HG03457 (cell line): Measurements from ENCODE around the gene A4GALT.
"Not testable (repeated sequence)": the region's sequence is repeated elsewhere in the genome, so short reads cannot be mapped to it uniquely, and the experiment has no call there.

Source experiments
- ATAC-seq: cut with Tn5 transposase; IDR thresholded peaks from one replicate; pipeline ENCODE4 v1.9.1; 2021; ENCODE audit warnings: moderate number of reproducible peaks; ENCODE audit not compliant: unreplicated experiment

Gene A4GALT

GRCh38 chr22:42684462-42685195, 36.0 kb downstream of the A4GALT start:
- no peak for ATAC-seq

- no peak for ATAC-seq
Measured at GRCh38 chr22:42683578-42684283, 36.9 kb downstream of the A4GALT start.

DNA sequence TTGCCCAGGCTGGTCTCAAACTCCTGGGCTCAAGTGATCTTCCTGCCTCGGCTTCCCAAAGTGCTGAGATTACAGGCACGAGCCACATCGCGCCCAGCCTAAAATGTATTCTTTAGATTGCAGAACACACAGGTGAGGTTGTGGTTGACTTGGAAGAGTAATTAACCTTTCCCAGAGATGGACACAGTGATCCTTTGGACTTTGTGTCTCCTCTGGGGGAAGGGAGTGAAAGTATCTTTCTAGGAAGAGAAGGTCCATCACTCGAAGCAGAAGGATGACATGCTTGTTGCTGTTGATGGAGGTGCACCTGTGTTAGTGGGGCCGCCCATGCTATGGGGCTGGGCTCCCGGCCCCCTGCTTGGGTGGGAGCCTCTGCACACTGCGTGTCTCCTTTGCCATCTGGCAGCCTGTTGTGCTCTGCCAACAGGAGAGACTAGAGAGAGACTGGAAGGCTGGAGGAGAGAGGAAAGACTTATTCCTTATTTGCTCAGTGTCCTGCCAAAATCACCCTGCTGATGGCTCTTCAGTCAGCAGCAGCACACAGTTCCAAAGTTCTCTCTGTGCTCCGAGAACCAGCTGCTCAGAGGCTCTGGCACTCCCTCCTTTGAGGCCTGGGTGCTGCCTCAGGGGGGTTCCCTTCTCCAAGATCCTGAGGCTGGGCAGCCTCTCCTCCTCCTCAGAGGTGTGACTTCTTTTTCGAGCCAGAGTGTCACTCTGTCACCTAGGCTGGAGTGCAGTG, 38.4 kb downstream of the A4GALT start:
- no peak for ATAC-seq

GRCh38 chr22:42680648-42681047, 40.0 kb downstream of the A4GALT start:
- ATAC-seq = no peak

DNA sequence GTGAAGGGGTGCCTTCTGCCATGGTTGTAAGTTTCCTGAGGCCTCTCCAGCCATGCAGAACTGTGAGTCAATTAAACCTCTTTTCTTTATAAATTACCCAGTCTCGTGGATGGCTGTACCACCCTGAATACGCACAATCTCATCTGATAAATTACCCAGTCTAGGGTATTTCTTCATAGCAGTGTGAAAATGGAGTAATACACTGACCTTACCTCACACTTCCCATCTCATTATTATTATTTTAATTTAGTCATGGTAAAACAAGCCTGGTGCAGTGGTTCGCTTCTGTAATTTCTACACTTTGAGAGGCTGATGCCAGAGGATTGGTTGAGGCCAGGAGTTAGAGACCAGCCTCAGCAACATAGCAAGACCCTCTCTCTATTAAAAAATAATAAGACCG, 41.0 kb downstream of the A4GALT start:
- no peak for ATAC-seq

GRCh38 chr22:42678894-42679293, 41.8 kb downstream of the A4GALT start:
- ATAC-seq = no peak

GRCh38 chr22:42677936-42678335, 42.7 kb downstream of the A4GALT start:
- ATAC-seq = not testable (repeated sequence)

- ATAC-seq = no peak
Measured at GRCh38 chr22:42676059-42676607, 44.5 kb downstream of the A4GALT start.

GRCh38 chr22:42673898-42674401, 46.7 kb downstream of the A4GALT start:
- ATAC-seq = no peak

- ATAC-seq = not testable (repeated sequence)
Measured at GRCh38 chr22:42673071-42673470, 47.6 kb downstream of the A4GALT start.

GRCh38 chr22:42670921-42671709, 49.6 kb downstream of the A4GALT start:
- no peak for ATAC-seq

DNA sequence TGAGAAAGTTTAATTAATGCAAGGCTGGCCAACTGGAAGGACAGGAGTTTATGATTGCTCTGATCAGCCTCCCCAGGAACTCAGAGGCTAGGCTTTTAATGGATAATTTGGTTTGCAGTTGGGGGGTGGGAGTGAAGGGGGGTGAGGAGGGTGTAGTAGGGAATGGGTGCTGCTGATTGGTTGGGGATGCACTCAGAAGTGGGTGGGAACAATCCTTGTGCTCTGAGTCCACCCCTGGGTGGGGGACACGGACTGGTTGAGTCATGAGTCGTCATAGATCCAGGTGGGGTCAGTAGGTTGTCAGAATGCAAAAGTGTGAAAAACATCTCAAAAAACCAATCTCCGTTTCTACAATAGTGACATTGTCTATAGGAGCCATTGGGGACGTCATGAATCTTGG, 50.6 kb downstream of the A4GALT start:
- ATAC-seq = no peak

- ATAC-seq = not testable (repeated sequence)
Measured at GRCh38 chr22:42666393-42666792, 54.3 kb downstream of the A4GALT start.

DNA sequence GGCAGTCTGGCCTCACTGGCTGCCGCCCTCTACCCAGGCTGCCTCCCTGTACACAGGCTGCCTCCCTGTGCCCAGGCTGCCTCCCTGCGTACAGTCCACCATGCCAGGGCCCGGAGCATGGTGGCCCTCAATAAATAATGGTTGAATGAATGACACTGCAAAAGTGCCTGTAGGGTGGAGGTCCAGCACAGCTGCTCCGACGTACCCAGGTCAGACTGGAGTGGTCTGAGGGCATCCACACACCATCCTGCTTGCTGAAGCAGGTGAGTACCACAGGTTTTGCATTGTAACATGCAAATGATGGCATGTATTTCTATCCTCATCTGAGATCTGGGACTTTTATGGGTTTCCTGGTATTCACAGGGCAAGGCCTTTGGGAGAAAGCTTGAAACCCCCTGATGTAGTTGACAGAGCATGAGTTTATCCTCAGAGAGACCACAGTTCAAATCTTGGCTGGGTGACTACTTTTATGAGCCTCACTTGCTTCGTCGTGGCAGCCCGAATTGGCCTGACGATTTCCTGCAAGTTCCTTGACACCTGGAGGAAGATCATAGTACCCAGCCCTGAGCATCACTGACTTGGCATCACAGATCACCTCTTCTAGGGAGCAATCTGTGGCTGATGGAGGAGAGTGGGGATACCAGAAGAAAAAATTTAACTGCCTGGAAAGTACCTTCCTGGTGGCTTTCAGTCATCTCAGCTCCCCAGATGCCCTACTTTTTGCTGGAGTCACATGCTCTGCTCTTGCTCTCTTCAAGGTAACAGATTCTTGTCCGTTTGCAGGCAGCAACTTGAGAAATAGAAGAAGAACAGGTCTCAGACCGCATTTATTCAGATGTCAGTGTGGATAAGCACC, 55.5 kb downstream of the A4GALT start:
- no peak for ATAC-seq

DNA sequence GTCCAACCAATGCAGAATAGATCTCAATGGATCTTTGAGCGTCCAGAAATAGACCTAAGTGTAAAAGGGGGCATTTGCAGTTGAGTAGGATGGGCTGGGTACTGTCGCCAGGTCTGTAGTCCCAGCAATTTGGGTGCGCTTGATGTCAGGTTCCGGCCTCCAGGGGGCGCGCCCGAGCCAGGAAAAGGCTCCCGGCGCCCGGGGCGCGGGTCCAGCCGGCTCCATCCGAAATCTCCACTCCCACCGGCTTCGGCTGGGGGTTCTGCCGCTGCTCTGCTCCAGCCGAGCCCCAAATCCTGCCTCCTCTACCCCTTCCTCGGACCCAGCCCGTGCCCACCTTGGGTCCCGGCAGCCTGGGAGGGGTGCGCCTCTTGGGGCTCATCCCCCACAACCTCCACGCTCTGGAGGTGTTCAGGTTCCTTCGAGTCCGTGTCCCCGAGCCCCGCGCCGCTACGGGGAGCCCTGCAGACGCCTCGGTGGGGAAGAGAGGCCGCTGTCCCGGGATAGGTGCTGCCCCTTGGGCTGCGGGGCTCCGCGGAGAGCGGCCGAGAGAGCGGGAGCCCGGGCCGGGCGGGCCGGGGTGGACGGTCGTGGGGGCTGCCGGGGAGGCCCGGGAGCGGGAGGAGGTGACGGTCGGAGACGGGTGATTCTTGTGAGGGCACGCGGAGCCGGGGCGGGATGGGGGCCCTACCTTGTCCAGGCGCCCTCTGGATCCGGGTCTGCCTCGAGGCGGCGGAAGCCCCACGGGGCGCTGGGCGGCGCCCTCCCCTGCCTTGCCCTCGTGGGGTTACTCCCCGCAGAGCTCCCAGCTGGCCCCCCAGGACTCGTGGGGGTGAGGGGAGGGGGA, 58.5 kb downstream of the A4GALT start:
- no peak for ATAC-seq

DNA sequence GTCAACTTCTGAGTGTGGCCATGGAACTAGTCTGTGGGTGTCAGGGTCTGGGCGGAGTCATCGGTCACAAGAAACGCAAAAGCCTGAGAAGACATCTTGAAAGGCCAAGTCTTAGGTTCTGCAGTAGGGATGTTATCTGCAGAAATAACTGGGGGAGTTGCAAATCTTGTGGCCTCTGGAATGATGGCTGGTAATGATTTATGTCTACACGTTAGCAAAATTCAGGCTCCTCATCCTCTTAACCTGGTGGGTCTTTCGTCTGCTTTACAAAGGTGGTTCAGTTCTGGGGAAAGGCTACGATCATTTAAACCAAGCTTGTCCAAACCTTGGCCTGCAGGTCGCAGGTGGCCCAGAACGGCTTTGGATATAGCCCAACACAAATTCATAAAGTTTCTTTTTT, 64.1 kb downstream of the A4GALT start:
- no peak for ATAC-seq

DNA sequence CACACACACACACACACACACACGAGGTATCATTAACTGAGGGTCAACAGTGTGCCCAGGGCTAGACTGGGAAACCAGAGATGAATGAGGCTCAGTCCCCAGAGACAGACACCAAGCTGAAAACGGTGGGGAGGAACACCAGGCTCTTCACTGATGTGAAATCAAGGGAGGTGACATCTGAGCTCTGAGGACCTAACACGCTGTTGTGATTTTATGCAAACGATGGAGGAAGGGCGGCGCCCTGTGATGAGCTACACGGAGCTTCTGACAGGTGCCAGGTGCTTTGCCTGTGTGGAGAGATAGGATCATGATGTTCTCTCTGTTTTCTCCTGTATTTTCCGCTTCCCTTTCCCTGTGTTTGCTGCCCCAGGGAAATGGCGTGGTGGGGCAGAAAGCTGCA, 65.0 kb downstream of the A4GALT start:
- no peak for ATAC-seq

DNA sequence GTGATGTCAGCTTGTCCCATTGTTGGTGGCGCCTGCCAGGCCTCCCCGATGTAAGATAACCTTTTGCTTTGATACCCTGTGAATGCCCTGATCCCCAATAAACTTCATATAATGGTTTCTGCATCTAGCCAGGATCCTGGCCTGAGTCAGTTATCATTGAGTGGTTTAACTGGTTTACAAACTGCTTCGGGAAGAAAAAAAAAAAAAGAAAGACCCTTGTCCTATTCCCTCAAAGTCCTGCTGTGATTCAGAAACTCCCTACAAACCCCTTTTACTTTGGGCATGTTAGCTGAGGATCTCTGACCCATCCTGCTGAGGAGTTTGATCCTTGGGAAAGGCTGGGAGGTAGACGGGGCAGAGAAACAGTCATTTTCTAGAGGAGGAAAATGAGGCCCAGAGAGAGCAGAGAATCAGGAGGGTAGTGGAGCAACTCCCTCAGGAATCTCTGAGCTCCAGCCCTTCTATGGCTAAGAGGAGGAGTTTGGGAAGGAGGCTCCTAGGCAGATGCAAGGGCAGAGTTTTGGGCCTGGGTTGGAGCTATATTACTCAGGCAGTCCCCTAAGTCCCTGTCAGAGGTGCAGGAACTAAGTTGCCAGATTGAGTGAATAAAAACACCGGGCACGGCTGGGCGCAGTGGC, 66.1 kb downstream of the A4GALT start:
- ATAC-seq = no peak
